Urothelium cell line (cell line): ENCODE data around the gene TMEM225B.
"Not testable (repeated sequence)": the region's sequence is repeated elsewhere in the genome, so short reads cannot be mapped to it uniquely, and the experiment has no call there.

Experiments used
- DNase-seq: peaks from one replicate; pipeline ENCODE4 v3.0.0; 2011; ENCODE audit warnings: low spot score, mixed read lengths
- FAIRE-seq: peaks from 2 replicates; lab custom pipeline; 2011; peaks lifted over from hg19 to GRCh38; lab: Jason Lieb, UNC

TMEM225B gene

DNA sequence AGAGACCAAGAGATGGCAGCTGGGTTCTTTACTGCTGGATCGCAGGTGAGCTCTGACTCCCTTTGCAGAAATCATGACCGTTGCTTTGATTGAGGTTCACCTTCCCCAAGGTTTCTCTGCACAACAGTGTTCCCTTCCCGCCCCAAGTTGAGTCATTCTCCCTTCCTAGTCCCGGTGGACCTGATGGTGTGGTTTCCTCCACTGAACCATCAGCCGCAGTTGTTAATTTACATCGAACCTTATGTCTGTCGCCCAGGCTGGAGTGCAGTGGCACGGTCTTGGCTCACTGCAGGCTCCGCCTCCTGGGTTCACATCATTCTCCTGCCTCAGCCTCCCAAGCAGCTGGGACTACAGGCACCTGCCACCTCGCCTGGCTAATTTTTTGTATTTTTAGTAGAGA is 24.5 kb downstream of the TMEM225B start:
- DNase-seq = no peak
- FAIRE-seq = no peak

DNA sequence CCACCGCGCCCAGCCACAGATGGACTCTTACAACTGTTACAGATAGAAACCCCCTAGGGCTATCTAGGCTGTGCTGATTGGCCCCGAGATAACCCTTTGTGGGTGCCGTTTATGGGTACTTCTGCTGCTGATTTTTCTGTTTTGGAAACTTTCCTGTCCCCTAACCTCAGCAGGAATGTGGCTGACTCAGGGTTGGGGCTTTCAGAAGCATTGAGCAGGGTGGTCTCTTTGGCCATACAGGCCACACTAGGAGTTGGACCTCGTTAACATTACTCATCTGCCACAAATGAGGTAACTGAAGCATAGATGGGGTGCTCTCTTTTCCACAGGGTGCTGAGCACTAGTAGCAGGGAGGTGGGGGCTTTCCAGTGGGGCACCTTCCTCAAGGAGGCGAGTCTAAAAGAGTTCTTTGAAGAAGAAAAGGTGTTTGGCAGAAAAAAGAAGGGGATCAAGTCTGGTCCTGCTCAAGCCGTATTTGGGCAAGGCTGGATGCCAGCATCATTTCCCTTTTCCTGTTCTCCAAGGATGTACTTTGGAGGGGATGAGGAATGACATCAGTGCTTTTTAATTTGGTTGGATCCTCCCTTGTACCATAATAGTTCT is 25.1 kb downstream of the TMEM225B start:
- DNase-seq (no peak), FAIRE-seq (peak; percentile 23)

DNA sequence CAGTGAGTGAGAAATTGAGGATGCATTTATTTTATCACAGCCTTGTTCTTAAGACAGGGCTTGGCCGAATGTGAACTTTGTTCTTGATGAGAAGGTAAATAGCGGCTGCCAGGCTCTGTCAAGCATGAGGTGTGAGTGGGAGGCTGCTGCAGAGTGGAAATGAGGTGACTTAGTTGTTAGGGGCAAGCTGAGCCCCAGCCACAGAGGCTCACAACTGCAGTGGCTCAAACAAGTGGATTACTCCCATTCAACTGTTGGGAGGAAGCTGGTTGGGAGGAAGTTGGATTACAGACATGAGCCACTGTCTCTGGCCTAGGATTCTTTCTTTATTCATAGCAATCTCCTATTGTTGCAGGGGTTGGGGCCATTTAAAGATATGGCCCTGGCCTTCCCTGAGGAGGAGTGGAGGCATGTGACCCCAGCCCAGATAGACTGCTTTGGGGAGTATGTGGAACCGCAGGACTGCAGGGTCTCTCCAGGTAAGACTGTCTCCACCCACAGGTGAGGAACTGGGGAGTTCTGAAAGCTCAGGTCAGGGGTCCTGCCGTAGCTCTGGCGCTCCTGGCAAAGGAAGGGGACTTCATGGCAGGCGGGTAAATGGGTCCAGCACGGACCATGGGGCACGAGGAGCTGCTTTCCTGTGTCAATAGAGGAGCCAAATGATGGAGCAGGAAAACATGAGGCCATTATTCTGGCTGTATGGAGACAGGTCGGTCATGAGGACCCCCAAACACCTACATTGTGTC is 25.8 kb downstream of the TMEM225B start:
- DNase-seq (no peak), FAIRE-seq (no peak)

DNA sequence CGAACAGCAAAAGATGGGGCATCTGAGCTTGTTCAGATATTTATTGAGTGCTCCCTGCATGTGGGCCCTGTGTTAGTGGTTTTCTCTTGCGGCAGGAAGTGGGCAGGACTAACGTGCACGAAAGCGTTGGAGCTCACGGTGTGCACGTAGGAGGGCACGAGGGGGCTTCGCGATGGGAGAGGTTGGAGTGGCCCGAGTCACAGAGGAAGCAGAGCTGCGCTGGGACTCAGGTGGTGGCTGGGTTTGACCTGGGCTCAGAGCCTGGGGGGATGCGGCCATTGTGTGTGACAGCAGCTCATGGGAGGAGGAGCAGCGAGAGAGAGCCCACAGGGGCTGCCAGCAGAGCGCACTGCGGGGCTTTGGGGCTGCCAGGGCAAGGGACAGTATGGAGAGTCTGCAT is 26.4 kb downstream of the TMEM225B start:
- no peak for DNase-seq
- no peak for FAIRE-seq

DNA sequence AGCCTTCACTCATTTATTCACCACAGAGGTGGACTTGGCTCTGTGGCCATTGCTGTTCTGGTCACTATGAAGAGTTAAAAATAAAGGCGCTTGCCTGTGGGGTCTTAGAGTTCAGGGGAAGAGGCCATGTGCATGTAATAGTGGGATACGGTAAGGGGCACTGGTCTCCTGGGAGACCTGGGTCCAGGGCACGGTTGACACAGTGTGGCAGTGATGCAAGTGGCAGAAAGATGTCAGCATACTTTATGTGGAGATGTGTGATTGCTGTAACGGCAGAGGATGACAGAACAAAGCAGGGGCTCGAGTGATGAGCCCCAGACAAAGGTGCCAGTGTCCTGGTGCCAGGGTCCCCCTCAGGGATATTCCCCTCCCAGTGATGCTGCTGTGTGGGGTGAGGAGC is 27.3 kb downstream of the TMEM225B start:
- DNase-seq (no peak), FAIRE-seq (no peak)

DNA sequence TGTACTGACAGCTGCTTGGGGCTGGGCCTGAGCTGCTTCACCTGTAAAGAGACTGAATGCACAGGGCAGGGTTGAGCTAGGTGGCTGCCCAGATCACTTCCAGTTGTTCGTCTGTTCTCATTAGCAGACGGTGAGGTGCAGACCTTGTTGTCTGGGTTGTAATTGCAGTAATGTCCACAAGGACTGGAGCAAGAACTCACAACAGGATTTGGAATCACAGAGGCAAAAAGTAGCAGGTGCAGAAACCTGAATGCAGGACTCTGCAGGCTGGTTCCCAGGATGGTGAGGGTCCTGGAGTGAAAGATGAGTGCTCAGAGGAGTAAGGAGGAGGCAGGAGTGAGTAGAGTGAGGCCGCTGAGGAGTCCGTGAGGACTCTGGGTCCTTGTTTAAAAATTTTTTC is 27.9 kb downstream of the TMEM225B start:
- FAIRE-seq = no peak
- DNase-seq = no peak

DNA sequence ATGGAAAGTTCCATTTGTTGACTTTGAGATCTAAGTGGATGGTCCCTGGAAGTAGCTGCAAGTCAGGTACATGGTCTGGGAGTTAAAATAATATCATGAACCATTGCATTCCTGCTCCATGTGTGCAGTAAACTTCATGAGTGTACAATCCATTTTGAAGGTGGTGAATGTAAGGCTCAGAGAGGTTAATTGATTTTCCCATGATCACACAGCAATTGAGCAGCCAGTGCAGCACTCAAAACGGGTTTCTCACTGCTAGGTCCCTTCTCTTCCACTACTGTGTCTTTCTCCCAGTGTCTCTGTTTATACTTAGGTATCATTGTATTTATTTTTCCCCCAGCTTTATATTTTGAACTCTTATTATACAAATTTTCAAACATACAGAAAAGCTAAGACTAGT is 28.6 kb downstream of the TMEM225B start:
- no peak for DNase-seq
- FAIRE-seq = peak; percentile 35

DNA sequence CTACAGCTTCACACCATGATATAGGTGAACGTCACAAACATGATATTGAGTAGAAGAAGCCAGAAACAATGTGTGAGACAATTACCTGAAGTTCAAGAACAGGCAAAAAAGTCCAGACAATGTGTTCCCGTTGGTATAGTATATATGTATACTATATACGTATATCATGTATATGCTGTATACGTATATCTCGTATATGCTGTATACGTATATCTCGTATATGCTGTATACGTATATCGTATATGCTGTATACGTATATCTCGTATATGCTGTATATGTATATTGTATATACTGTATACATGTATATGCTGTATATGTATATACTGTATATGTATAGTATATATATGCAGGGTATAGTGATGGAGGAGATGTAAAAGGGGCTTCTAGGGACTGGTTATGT is 29.4 kb downstream of the TMEM225B start:
- DNase-seq (no peak), FAIRE-seq (peak; percentile 82)

DNA sequence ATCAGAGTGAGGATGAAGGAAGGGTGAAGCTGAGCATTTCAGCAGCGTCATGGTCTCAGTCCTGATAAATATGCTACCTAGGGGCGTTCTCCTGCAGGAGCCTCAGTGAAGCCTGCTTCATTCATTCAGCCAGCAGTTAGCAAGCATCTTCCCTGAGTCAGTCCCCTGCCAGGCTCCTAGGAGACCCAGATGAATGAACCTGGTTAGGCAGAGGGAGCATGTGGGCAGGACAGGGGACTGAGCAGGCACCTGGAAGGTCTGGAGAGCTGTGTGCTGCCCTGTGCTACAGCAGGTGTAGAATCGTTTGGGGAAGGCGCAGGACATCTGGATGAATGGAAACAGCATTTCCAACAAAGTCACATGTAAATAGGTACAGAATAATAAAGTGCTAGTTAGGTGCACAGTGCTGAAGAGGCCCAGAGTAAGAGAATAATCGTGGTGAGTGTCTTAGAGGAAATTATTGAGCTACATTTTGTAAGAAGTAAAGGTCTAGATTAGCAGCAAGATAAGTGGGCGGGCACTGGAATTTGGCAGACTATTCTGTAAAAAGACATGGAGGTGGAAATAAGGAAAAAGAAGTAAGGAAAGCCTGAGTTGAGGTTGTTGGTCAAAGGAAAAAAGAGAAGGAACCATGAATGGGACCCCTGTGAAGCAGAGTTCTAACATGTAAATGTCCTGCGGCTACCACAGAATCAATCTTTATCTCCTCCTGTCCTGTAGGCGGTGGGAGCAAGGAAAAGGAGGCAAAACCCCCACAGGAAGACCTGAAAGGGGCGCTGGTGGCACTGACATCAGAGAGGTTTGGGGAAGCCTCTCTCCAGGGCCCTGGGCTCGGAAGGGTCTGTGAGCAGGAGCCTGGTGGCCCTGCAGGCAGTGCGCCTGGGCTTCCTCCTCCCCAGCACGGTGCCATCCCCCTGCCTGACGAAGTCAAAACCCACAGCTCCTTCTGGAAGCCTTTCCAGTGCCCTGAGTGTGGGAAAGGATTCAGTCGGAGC is 30.7 kb downstream of the TMEM225B start:
- no peak for DNase-seq
- FAIRE-seq = no peak

DNA sequence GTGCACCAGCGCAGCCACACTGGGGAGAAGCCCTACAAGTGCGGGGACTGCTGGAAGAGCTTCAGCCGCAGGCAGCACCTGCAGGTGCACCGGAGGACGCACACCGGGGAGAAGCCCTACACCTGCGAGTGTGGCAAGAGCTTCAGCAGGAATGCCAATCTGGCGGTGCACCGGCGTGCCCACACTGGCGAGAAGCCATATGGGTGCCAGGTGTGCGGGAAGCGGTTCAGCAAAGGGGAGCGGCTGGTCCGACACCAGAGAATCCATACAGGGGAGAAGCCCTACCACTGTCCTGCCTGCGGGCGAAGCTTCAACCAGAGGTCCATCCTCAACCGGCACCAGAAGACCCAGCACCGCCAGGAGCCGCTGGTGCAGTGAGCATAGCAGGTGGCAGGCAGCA is 31.6 kb downstream of the TMEM225B start:
- DNase-seq (no peak), FAIRE-seq (no peak)

DNA sequence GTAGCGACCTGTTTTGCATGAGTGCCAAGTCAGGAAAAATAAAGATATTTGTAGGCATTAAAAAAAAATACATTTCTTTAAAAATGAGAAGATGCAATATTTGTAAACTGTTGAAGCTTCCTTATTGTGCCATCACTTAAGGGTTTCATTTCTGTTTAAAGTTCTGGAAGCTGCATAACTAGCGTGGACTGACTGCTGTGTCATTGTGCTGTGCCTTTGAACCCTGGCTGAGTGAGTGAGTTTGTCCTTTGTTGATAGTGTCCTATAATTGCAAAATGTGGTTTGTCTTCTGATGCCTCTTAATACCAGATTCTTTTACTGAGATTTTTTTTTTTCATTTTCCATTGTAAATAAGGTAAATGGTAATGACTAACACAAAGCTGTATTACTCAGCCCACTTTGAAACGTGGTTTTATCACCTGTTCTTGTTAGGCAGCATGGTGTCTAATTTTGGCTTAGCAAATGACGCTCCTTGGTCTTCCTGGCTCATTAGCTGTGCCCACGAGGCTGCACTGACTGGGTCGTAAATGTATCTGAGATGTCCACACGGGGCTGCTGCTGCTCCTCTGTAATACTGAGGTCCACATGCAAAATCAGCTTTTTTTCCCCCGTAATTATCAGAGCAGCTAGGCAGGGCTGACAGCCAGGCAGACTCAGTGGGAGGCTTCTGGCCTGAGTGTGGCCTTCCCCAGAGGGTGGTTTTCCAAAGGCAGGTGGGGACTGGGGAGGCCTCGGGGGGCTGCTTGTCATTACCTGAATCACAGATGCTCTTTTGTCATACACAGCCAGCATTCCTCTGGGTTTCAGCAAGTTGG is 33.4 kb downstream of the TMEM225B start:
- FAIRE-seq = no peak
- DNase-seq = no peak

DNA sequence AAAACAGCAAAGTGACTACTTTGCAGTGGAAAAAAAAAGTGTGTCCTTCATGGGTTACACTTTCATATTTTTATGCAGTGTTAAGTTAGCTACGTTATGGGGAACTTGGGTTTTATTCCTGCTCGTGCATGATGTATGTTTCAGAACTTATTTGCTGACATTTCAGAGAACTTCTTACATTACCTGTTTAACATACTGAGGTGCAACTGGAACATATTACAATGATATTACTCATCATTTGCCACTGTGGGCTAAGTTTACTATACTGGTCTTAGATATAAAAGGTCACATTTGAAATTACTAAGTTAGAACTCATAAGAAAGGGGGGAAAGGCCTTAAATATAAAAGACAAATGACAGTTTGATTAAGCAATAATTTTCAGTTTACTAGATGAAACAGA is 39.3 kb downstream of the TMEM225B start:
- not testable (repeated sequence) for DNase-seq
- FAIRE-seq = peak; percentile 82

DNA sequence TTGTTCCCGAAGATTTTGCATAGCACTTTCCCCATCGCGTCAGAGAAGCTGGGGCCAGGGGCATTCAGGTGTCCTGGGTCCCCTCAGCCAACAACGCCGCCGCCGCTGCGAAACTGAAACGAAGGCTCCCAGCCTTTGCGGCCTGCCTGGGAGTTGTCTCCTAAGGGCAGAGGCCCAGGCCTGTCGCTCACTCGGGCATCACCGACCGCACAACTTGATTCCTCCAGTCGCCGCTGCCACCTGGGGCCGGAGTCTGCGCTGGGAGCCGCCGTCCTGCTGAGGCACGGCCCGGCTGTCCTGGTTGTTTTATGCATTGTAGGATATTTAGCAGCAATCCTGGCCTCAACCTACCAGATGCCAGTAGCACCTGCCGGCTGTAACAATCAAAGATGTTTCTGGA is 40.7 kb downstream of the TMEM225B start:
- no peak for FAIRE-seq
- DNase-seq = no peak

DNA sequence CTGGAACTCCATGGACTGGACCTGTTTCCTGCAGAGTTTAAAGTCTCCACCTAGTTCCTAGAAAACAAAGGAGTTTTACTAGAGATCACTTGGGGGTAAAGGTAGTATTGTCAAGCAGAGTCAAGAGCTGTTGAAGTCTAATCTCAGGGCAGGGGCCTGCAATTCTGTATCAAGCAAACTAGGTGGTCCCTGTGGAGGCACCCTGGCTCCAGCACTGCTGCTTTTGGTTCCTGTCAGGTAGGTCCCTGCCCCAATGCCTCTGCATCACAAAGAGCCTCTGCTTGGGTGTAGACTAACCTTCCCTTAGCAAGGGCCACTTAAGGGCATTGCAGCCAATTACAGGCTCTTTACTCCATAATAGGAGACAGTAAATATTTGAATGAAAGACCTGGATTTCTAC is 41.2 kb downstream of the TMEM225B start:
- DNase-seq = no peak
- FAIRE-seq = no peak

DNA sequence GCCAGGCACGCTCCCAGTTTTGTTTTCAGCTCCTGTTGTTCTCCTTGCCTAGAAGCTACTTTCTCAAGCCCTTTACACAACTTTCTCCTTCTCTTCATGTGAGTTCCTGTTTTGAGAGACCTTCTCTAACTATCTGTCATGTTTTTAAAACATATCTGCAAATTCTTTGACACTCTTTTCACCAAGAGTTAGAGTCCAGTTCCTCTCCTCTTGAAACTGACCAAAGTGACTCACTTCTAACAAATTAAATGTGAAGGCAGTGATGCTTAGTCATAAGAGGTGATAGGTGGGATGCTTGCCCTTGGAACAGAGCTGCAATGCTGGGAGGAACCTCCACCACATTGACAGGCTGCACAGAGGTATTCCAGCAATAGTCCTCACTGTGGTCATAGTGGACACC is 44.0 kb downstream of the TMEM225B start:
- DNase-seq (no peak), FAIRE-seq (no peak)

DNA sequence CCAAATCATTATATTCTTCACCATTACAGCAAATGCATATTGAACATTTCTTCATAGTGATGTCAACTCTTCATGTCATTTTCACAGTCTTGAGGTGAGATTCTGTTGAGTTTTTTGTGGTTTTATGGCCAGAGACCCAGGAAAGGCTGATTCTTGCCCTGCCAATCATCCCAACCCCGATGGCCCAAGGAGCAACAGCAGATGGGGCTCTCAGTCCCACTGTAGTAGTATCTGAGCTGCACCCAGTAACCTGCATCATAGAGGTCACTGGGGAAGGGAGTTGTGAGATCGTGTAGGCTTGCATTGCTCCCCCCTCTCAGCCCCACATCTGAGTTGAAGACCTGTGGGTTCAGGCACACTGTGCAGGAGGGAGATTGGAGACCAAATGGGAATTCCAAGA is 45.4 kb downstream of the TMEM225B start:
- FAIRE-seq (no peak), DNase-seq (no peak)

DNA sequence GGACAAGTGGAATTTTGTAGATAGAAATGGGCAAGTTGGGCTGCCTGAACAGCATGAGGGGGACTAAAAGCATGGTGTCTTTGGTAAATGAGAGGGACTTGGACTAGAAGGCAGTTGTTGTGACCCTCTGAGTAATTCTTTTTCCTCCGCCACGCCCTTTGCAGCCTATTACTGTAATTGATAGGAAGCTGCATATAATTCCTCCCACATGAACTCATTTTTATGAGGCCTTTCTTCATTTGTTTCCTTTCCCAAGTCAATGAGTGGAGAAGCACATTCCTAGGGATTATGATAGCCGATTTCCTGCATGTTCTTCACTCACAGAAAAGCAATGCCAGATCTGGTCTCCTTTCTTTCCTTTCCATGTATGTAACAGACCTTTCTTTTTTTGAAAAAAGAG is 46.4 kb downstream of the TMEM225B start:
- no peak for DNase-seq

DNA sequence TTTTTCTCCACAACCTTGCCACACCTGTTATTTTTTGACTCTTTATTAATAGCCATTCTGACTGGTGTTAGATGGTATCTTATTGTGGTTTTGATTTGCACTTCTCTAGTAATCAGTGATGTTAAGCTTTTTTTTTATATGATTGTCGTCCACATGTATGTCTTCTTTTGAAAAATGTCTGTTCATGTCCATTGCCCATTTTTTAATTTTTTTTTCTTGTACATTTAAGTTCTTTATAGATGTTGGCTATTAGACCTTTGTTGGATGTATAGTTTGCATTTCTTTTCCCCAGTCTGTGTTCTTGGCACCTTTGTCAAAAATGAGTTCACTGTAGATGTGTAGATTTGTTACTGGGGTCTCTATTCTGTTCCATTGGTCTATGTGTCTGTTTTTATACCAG is 47.5 kb downstream of the TMEM225B start:
- no peak for FAIRE-seq
- no peak for DNase-seq

More for the DNA sequence above, 46.4 kb downstream of the TMEM225B start:
- FAIRE-seq = no peak

DNA sequence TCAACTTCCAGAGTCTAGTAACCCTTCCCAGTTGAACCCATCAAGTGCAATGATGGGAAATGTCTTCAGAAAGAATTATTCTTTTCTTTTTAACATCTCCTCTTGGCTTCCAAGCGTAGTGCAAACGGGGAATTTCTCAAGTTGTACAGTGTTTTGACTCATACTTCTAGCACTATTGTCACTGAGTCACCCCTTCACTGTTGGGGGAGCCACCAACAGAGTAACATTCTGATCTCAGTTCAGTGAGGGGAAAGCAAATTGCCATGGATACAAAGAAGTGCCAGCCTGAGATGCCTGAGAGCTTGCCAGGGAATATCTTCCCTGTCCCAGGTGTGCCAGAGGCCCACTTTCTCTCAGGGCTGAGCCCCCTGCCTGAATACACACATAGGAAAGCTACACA is 50.8 kb downstream of the TMEM225B start:
- FAIRE-seq = no peak
- no peak for DNase-seq

DNA sequence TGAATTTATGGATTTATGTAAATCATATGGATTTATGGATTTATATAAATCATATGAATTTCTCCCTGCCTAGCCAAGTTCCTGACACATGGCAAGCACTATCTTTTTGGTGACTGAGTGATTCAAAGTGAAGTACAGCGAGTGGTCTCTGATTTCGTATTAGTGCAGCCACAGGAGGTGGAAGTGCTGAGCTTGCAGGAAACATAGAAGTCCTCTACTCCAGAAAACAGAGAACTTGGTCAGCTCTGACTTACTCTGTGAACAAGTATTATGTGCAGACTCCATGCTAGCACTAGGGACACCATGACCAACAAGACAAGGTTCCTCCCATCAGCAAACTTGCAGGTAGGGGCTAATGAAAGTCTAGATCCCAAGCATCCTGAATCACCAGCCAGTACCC is 53.2 kb downstream of the TMEM225B start:
- no peak for DNase-seq

DNA sequence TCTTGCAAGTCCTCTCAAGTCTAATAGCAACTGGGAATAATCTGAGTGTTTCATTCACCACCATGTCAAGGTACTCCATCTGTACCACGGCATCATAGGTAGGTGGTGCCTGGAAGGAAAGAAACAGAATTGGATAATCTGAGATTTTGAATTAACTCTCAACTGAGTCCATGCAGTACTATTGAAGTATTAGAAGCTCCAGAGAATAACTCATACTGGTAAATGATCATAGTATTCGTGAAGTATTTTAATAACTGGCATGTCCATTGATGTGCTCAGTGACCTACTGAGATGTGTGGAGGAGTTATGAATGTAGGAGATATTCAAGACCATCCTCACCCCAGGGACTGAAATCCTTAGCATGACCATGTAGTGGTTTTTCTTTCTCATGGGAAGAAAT is 54.6 kb downstream of the TMEM225B start:
- no peak for DNase-seq
- no peak for FAIRE-seq

More for the DNA sequence above, 53.2 kb downstream of the TMEM225B start:
- FAIRE-seq = no peak
